HL-60 (cell line): Measurements from ENCODE around the gene PRPSAP2.
"Not testable (repeated sequence)": the region's sequence is repeated elsewhere in the genome, so short reads cannot be mapped to it uniquely, and the experiment has no call there.

Experiments
- DNase-seq, 2 experiments: peaks; one replicate each; pipeline ENCODE4 v3.0.0-alpha.2; 2010 to 2020; ENCODE audit warnings: low read depth in 1 of 2, low spot score in 1 of 2
- H3K27ac ChIP-seq: fragments of 250-450 bp; sonication (Bioruptor Pico); replicated peaks from 2 replicates; pipeline ENCODE4 v1.5.1; 2020; ENCODE audit warnings: mild to moderate bottlenecking, moderate library complexity
- H3K27me3 ChIP-seq: fragments of 250-450 bp; sonication (Bioruptor Pico); 2 replicates; pipeline ENCODE4 v1.5.1; 2021; ENCODE audit warnings: mild to moderate bottlenecking, moderate library complexity; ENCODE audit not compliant: insufficient read depth, poor library complexity, severe bottlenecking
- H3K4me3 ChIP-seq: replicated peaks from 2 replicates; pipeline ENCODE4 v1.5.1; 2011; ENCODE audit warnings: mild to moderate bottlenecking, control low read depth, low read length; ENCODE audit not compliant: insufficient read depth
- GABPA ChIP-seq: IDR thresholded peaks from 2 replicates; pipeline ENCODE4 v1.6.1; 2012; ENCODE audit warnings: low read depth
- POLR2AphosphoS5 ChIP-seq: IDR thresholded peaks from 2 replicates; pipeline ENCODE4 v1.6.1; 2012; ENCODE audit warnings: low read depth
- SPI1 ChIP-seq: IDR thresholded peaks from 2 replicates; pipeline ENCODE4 v1.6.1; 2012; ENCODE audit warnings: low read depth, mild to moderate bottlenecking, borderline replicate concordance
- TF ChIP-seq, protein P1 (sequence below): IDR thresholded peaks from one replicate; pipeline ENCODE4 v1.5.1; 2011; ENCODE audit warnings: low read length, control low read depth, inconsistent platforms; ENCODE audit not compliant: insufficient read depth
- TF ChIP-seq, protein P2 (sequence below): IDR thresholded peaks from 2 replicates; pipeline ENCODE4 v1.6.1; 2012; ENCODE audit warnings: low read depth; ENCODE audit not compliant: insufficient replicate concordance

The PRPSAP2 gene

DNA sequence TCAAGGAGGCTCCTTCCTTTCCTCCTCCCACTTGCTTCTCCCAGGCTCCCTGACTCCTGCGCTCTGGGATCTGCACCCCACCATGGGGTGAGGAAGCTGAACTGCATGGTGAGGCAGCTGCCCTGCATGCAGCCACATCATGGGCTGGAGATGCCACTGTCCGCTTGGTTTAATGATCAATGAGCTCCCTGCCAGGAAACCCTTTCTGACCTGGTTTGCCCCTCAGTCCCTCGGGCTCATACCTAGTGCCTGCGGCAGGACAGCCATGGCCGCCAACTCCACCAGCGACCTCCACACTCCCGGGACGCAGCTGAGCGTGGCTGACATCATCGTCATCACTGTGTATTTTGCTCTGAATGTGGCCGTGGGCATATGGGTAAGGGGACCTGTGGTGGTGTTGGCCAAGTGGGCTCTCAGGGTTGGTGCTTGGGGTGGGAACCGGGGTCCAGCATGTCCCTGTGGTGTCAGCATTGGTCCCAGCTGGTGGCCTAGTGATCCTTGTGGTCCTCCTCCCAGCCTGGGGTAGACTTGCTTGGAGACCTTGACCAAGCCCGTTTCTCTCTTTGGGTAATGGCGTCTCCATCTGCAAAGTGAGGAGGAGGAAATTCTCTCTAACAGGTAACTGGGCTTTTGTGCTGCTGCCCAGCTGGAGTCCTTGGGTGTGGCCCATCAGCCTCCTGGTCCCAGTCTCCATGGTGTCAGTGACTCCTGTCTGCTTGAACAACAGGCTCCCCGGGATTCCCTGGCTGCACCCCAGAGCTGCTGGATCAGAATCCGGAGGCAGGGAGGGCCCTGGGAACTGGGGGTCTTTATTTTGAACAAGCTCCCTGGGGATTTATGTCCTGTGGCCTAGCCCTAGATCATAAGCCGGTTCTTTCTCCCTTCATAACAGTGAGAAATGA is 94.3 kb downstream of the PRPSAP2 start, which contains the start of gene SLC5A10:
TSS of gene SLC5A10 (plus strand) at position 225 of the 902 bp plus-strand sequence. CDS start at position 266, 41 bp downstream.
- no peaks in the 10 kb centered on the region for H3K27me3 ChIP-seq
- TF ChIP-seq POLR2AphosphoS5 (no peak), SPI1 (no peak), GABPA (no peak)
- TF ChIP-seq, protein P1, sequence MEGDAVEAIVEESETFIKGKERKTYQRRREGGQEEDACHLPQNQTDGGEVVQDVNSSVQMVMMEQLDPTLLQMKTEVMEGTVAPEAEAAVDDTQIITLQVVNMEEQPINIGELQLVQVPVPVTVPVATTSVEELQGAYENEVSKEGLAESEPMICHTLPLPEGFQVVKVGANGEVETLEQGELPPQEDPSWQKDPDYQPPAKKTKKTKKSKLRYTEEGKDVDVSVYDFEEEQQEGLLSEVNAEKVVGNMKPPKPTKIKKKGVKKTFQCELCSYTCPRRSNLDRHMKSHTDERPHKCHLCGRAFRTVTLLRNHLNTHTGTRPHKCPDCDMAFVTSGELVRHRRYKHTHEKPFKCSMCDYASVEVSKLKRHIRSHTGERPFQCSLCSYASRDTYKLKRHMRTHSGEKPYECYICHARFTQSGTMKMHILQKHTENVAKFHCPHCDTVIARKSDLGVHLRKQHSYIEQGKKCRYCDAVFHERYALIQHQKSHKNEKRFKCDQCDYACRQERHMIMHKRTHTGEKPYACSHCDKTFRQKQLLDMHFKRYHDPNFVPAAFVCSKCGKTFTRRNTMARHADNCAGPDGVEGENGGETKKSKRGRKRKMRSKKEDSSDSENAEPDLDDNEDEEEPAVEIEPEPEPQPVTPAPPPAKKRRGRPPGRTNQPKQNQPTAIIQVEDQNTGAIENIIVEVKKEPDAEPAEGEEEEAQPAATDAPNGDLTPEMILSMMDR, result no peak
- no peak within 1 kb of the TSS for H3K27ac ChIP-seq
- no peak within 1 kb of the TSS for H3K4me3 ChIP-seq
- no peak for DNase-seq

DNA sequence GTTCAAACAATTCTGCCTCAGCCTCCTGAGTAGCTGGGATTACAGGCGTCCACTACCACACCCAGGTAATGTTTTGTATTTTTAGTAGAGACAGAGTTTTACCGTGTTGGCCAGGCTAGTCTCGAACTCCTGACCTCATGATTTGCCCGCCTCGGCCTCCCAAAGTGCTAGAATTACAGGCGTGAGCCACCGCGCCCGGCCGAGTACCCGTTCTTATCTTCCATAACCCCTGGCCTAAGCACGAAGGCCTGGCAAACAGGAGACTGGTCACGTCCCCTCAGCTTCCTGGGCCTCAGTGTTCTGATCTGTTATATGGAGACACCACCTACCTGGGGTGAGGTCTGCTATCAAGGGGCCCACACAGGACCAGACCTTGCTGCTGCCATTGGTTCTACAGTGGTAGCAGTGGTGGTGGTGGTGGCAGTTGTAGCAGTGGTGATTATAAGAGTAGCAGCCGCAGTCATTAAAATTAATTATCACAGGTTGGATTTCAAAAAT is 95.3 kb downstream of the PRPSAP2 start:
- H3K27me3 ChIP-seq, result no peaks in the 10 kb centered on the region
- no peak for TF ChIP-seq GABPA
- H3K4me3 ChIP-seq, result no peak overlapping the region
- no peak overlapping the region for H3K27ac ChIP-seq
- no peak for DNase-seq

DNA sequence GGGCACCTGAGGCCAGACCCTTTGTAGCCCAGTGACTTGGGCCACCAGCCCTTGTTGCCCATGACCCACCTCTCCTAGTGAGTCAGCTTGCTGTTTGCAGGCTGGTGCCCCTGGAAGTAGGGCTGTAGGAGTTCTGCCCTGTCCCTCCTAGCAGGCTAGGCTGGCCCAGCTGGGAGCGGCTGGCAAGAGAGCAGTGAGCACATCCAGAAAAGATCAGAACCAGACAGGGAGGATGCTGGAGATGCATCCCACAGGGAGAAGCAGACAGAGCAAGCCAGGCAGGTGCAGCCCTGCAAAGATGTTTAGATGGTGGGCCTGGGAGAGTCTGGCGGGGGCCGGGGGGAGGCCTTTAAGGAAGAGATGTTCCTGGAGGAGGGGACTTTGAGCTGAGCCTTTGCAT is 96.4 kb downstream of the PRPSAP2 start:
- TF ChIP-seq, protein P1, result no peak
- TF ChIP-seq SPI1, result no peak

DNA sequence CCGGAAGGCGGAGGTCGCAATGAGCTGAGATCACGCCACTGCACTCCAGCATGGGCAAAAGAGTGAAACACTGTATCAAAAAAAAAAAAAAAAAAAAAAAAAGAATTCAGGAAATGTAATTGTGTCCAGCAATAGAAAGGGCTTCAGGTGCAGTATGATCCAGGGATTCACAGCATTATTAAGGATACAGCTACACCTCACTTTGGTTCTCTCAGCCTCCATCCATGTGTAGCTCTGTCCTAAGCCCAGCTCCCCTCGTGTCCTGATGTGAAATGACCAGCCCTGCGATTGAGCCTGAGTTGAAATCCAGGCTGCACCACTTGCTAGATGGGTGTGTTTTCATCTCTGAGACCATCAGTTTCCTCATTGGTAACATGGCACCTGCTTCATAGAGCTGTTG is 97.1 kb downstream of the PRPSAP2 start:
- Histone ChIP-seq H3K27me3 (no peaks in the 10 kb centered on the region), H3K27ac (no peak overlapping the region), H3K4me3 (no peak overlapping the region)
- TF ChIP-seq, protein P1, result no peak
- TF ChIP-seq, protein P2, sequence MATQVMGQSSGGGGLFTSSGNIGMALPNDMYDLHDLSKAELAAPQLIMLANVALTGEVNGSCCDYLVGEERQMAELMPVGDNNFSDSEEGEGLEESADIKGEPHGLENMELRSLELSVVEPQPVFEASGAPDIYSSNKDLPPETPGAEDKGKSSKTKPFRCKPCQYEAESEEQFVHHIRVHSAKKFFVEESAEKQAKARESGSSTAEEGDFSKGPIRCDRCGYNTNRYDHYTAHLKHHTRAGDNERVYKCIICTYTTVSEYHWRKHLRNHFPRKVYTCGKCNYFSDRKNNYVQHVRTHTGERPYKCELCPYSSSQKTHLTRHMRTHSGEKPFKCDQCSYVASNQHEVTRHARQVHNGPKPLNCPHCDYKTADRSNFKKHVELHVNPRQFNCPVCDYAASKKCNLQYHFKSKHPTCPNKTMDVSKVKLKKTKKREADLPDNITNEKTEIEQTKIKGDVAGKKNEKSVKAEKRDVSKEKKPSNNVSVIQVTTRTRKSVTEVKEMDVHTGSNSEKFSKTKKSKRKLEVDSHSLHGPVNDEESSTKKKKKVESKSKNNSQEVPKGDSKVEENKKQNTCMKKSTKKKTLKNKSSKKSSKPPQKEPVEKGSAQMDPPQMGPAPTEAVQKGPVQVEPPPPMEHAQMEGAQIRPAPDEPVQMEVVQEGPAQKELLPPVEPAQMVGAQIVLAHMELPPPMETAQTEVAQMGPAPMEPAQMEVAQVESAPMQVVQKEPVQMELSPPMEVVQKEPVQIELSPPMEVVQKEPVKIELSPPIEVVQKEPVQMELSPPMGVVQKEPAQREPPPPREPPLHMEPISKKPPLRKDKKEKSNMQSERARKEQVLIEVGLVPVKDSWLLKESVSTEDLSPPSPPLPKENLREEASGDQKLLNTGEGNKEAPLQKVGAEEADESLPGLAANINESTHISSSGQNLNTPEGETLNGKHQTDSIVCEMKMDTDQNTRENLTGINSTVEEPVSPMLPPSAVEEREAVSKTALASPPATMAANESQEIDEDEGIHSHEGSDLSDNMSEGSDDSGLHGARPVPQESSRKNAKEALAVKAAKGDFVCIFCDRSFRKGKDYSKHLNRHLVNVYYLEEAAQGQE, result no peak
- TF ChIP-seq GABPA (no peak), POLR2AphosphoS5 (no peak), SPI1 (no peak)
- no peak for DNase-seq

More for the DNA sequence above, 96.4 kb downstream of the PRPSAP2 start:
- Histone ChIP-seq H3K4me3 (no peak overlapping the region), H3K27me3 (no peaks in the 10 kb centered on the region), H3K27ac (no peak overlapping the region)
- no peak for DNase-seq

DNA sequence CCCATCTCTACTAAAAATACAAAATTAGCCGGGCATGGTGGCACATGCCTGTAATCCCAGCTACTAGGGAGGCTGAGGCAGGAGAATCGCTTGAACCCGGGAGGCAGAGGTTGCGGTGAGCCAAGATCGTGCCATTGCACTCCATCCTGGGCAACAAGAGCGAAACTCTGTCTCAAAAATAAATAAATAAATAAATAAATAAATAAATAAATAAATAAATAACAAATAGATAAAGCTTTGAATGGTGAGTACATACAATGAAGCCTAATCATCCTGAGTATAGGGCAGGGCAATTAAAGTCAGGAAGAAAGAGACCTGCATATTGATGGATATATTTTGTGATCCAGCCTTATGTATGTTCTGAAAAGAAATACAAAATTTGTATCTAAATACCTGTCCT is 98.1 kb downstream of the PRPSAP2 start:
- H3K27ac ChIP-seq, DNase-seq, H3K27me3 ChIP-seq, H3K4me3 ChIP-seq: not testable (repeated sequence)
